Pancreas (tissue), 10 donors: ENCODE data around the gene PSTPIP1. TPM values are rescaled to one million over a fixed set of nuclear protein-coding genes. Genes with fewer than 3 reads are reported as not detected.
A peak's percentile ranks its signal among the peaks of the same experiment; 100 is the strongest.

Experiments
- ATAC-seq, 4 donors: fragments of 200-7000 bp; cut with Tn5 transposase; one replicate each; pipeline versions ENCODE4 v1.8.0 to v1.9.1; 2020; ENCODE audit warnings: mild to moderate bottlenecking in 4 of 4, moderate library complexity in 4 of 4
- DNase-seq, 6 donors: peaks; one replicate each; pipeline ENCODE4 v3.0.0-alpha.2; 2020
- FAIRE-seq: peaks from 2 replicates; lab custom pipeline; 2012; peaks lifted over from hg19 to GRCh38; lab: Jason Lieb, UNC
- H3K27ac ChIP-seq, 4 donors: fragments of 200-600 bp; sonication (generic); 1 replicate in 3 of 4; 2 replicates in 1 of 4; pipeline versions ENCODE4 v1.5.0 to v1.8.0; 2020
- H3K27me3 ChIP-seq, 4 donors: fragments of 200-600 bp; one replicate each; pipeline ENCODE4 v1.8.0; 2021
- H3K36me3 ChIP-seq, 3 donors: fragments of 200-600 bp; sonication (generic) in 1 of 3; one replicate each; pipeline versions ENCODE4 v1.5.0 to v1.8.0; 2020 to 2021
- H3K4me1 ChIP-seq, 3 donors: fragments of 200-600 bp; one replicate each; pipeline ENCODE4 v1.8.0; 2021
- H3K4me3 ChIP-seq, 4 donors: fragments of 200-600 bp; sonication (generic) in 2 of 4; one replicate each; pipeline versions ENCODE4 v1.5.0 to v1.8.0; 2020 to 2021
- H3K9me3 ChIP-seq, 4 donors: fragments of 200-600 bp; one replicate each; pipeline ENCODE4 v1.8.0; 2021
- WGBS, 2 donors: extraction: QIAGEN DNeasy Blood & Tissue Kit; methylation state at CpG; one replicate each; pipeline ENCODE4 v1.1.7; 2013; 5-methylcytosine and 5-hydroxymethylcytosine counted together
- intact Hi-C, 3 donors: fragments of 100-400 bp; cut with DNase I; formaldehyde crosslinking; loops; one replicate each; pipeline versions ENCODE4 v1.11.1 to v1.14.2; 2022
- polyA plus RNA-seq, 2 donors: library from polyadenylated mRNA; stranded (reverse); fragments of 200-250 nt; gene quantifications; one replicate each; pipeline ENCODE4 v1.2.3, GENCODE V29; 2013
- total RNA-seq, 6 donors: library from RNA; stranded (reverse); fragmentation: NEBNext Ultra II Directional in 4 of 6; extraction: Animal tissue kit (Norgen Biotek cat#: 25700) in 4 of 6; gene quantifications; one replicate each; pipeline versions ENCODE4 v1.2.1 to v1.2.4, GENCODE V29; 2021 to 2023
- TF ChIP-seq, protein P1 (sequence below), 4 donors: fragments of 200-600 bp; sonication (generic) in 3 of 4; IDR thresholded peaks; one replicate each; pipeline versions ENCODE4 v1.5.0 to v1.8.0; 2021; ENCODE audit warnings: antibody characterized with exemption in 4 of 4
- donor health status: healthy with polysubstance abuse.
- donor health status: DM: no; HTN: no; CAD: no; lungs with moderate emphysema.
- donor health status: DM: no; HTN: no; CAD: no.
- donor health status: control.
- donor health status: control.
- donor health status: Bipolar disorder and iron deficiency.
- donor health status: DM: yes; HTN: yes; CAD: no.
- donor health status: DM: no; HTN: no; CAD: no.
- donor health status: DM: no; HTN: no; CAD: no.
- donor health status: DM: yes; HTN: yes; CAD: no.

Gene PSTPIP1
- total and polyA plus RNA-seq, 8 donors, result 0.83 to 6.2 (median 3.6) TPM; not detected in 1

GRCh38 chr15:76991741-76992645, 2.9 kb upstream of the PSTPIP1 start:
- Histone ChIP-seq H3K4me3 (no peak overlapping the region), H3K9me3 (no peaks in the 10 kb centered on the region), H3K4me1 (peaks cover 0 to 9% (median 0%) of the 10 kb centered on the region in 3 donors), H3K36me3 (no peaks in the 10 kb centered on the region), H3K27me3 (no peaks in the 10 kb centered on the region), H3K27ac (no peak overlapping the region)
- no peak for FAIRE-seq
- intact Hi-C loops, result no loop called here
- no peak for DNase-seq
- ATAC-seq, result no peak
- TF ChIP-seq, protein P1, sequence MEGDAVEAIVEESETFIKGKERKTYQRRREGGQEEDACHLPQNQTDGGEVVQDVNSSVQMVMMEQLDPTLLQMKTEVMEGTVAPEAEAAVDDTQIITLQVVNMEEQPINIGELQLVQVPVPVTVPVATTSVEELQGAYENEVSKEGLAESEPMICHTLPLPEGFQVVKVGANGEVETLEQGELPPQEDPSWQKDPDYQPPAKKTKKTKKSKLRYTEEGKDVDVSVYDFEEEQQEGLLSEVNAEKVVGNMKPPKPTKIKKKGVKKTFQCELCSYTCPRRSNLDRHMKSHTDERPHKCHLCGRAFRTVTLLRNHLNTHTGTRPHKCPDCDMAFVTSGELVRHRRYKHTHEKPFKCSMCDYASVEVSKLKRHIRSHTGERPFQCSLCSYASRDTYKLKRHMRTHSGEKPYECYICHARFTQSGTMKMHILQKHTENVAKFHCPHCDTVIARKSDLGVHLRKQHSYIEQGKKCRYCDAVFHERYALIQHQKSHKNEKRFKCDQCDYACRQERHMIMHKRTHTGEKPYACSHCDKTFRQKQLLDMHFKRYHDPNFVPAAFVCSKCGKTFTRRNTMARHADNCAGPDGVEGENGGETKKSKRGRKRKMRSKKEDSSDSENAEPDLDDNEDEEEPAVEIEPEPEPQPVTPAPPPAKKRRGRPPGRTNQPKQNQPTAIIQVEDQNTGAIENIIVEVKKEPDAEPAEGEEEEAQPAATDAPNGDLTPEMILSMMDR (IDR thresholded peaks at IDR 0.05), result no peak
- WGBS, 2 donors, result 94 to 96% methylated on average over 9 of the region's 9 CpGs

DNA sequence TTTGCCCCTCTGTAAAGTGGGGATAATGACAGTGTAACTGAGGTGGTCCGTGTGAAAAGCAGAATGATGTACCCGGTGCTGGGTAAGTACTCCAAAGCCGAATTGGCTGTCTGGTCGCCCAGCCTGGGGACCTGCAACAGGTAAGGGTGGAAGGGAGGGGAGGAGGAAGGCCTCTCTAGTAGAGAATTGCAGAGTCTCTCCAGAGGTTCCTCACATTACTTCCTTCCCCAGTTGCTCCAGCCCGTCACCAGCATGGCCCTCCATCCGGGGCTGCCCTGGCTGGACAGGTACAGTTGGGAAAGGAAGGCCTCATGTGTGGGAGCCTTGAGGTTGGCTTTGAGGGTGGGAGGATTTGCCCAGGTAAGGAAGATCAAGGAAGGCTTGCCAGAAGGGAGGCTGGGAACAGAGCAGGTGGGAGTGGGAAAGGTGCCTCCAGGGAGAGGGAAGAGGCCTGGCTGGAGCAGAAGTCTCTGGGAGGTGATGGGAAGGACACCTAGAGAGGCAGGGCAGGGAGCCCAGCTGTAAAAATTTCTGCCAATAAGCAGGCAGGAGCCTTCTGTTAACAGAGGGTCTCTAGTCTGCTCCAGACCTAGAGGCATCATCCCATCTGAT, 1.7 kb upstream of the PSTPIP1 start:
- Histone ChIP-seq H3K9me3 (no peaks in the 10 kb centered on the region), H3K4me1 (peaks cover 0 to 9% (median 0%) of the 10 kb centered on the region in 3 donors), H3K27ac (no peak overlapping the region), H3K27me3 (no peaks in the 10 kb centered on the region), H3K4me3 (no peak overlapping the region), H3K36me3 (no peaks in the 10 kb centered on the region)
- ATAC-seq, result peak in 2 of 4 donors; percentile 46 to 55
- intact Hi-C loops, result no loop called here
- TF ChIP-seq, protein P1 (IDR thresholded peaks at IDR 0.05), result no peak
- FAIRE-seq, result no peak
- peak in 3 of 6 donors; percentile 44 to 62 (median 60) for DNase-seq
- WGBS, 2 donors, result 85 to 90% methylated on average over 6 of the region's 6 CpGs

DNA sequence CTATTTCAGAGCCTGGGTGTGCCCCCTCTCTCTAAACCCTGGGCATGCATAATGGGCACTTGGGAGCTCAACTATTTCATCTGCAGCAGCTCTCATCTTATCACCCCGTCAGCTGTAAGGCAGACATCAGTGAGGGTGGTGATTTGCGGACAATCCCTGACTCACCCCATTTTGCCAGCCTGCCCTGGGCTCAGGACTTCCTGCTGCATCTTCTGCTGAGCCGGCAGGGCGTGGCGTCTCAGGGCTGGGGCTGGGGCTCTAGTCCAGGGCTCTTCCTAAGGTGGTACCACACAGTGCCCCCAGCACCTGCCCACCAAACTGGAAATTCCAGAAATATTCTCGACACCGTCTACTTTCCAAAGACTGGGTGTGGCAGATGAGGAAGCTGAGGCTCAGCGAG, 925 bp upstream of the PSTPIP1 start:
- ATAC-seq, result peak in 3 of 4 donors; percentile 16 to 28 (median 24)
- DNase-seq, result peak in 3 of 6 donors; percentile 17 to 41 (median 37)
- TF ChIP-seq, protein P1 (IDR thresholded peaks at IDR 0.05), result no peak
- Histone ChIP-seq H3K4me3 (no peak overlapping the region), H3K9me3 (no peaks in the 10 kb centered on the region), H3K36me3 (no peaks in the 10 kb centered on the region), H3K27ac (no peak overlapping the region), H3K27me3 (no peaks in the 10 kb centered on the region), H3K4me1 (peaks cover 0 to 9% (median 0%) of the 10 kb centered on the region in 3 donors)
- FAIRE-seq, result no peak
- WGBS, 2 donors, result 83 to 90% methylated on average over 8 of the region's 8 CpGs
- intact Hi-C loops, result no loop called here

- Histone ChIP-seq H3K36me3 (no peaks in the 10 kb centered on the region), H3K4me3 (no peak overlapping the region), H3K27me3 (no peaks in the 10 kb centered on the region), H3K9me3 (no peaks in the 10 kb centered on the region), H3K27ac (peak overlapping the region in 1 of 4 donors; percentile 12), H3K4me1 (peaks cover 0 to 9% (median 0%) of the 10 kb centered on the region in 3 donors)
- FAIRE-seq (no peak), DNase-seq (peak in 2 of 6 donors; percentile 14 to 34), ATAC-seq (no peak)
- WGBS, 2 donors, result 94 to 95% methylated on average over 6 of the region's 6 CpGs
- intact Hi-C loops, result no loop called here
- TF ChIP-seq, protein P1 (IDR thresholded peaks at IDR 0.05), result no peak
Observed at GRCh38 chr15:76994496-76994895, 430 bp upstream of the PSTPIP1 start.
